H1 (cell line): ENCODE measurements around the gene IL3. TPM values are rescaled to one million over a fixed set of nuclear protein-coding genes. Genes with fewer than 3 reads are reported as not detected.

Experiments
- CHD1 ChIP-seq: IDR thresholded peaks from 2 replicates; pipeline ENCODE4 v1.6.1; 2012; ENCODE audit warnings: low read depth, low read length, improper control_type of control experiment
- CHD7 ChIP-seq: fragments of 300-600 bp; sonication (generic); IDR thresholded peaks from 2 replicates; pipeline ENCODE4 v1.7.1; 2012; ENCODE audit warnings: low read length, moderate library complexity, mild to moderate bottlenecking, inconsistent platforms; ENCODE audit not compliant: insufficient replicate concordance
- GTF2F1 ChIP-seq: IDR thresholded peaks from 2 replicates; pipeline ENCODE4 v1.6.1; 2012; ENCODE audit warnings: low read depth, low read length, improper control_type of control experiment, borderline replicate concordance
- RAD21 ChIP-seq, 2 experiments: IDR thresholded peaks in 1 of 2; conservative IDR thresholded peaks in 1 of 2; 2 replicates each; pipeline ENCODE4 v1.6.1; 2011; ENCODE audit warnings: low read depth in 2 of 2, low read length in 2 of 2, improper control_type of control experiment in 1 of 2, inconsistent platforms in 1 of 2, mild to moderate bottlenecking in 1 of 2, moderate library complexity in 1 of 2
- polyA plus RNA-seq, 7 experiments: library from polyadenylated mRNA; depleted of rRNA in 3 of 7; stranded (reverse) in 5 of 7; unstranded in 2 of 7; fragments of >200 nt in 5 of 7; fragments of 200-250 nt in 2 of 7; gene quantifications; 1 replicate in 5 of 7; 2 replicates in 1 of 7; 4 replicates in 1 of 7; pipeline versions ENCODE4 v1.2.1 to v1.2.3, GENCODE V29; 2011 to 2013; ENCODE audit warnings: missing spikeins in 2 of 7, mixed read lengths in 2 of 7
- total RNA-seq: library from RNA; stranded (reverse); fragmentation: NEBNext Ultra II Directional; extraction: Animal tissue kit (Norgen Biotek cat#: 25700); gene quantifications from 2 replicates; pipeline ENCODE4 v1.2.1, GENCODE V29; 2021

The IL3 gene
- total and polyA plus RNA-seq, 2 of the 8 experiments (the other 6 are each of a cell fraction or from before 2014, with no cell fraction given) = not detected

- TF ChIP-seq CHD7 = no peak
- TF ChIP-seq CHD1 = no peak
- TF ChIP-seq GTF2F1 = no peak
- no peak for TF ChIP-seq RAD21 (IDR thresholded peaks at IDR 0.05 in 1 of 2, conservative IDR thresholded peaks at IDR 0.05 in 1 of 2; ENCODE audit: low read depth in 2 of 2, low read length in 2 of 2)
Observed at GRCh38 chr5:132087176-132087575, 26.7 kb downstream of the IL3 start (continued).
